ENCODE data around the gene PTGER4.
A peak's percentile ranks its signal among the peaks of the same experiment; 100 is the strongest.

PTGER4 gene

GRCh38 chr5:40669606-40670390, 9.9 kb upstream of the PTGER4 start:
- no peak for DNase-seq
- intact Hi-C loops (cut with DNase I), result no loop called here

GRCh38 chr5:40672425-40672824, 7.3 kb upstream of the PTGER4 start:
- intact Hi-C loops (cut with DNase I), result no loop called here
- no peak for DNase-seq

- DNase-seq, result no peak
- intact Hi-C loops (cut with DNase I), result loop anchor here (5.0 kb wide), 1 partner anchor 1087 kb away; no protein-coding TSS in a partner anchor
Measured at GRCh38 chr5:40674661-40675235, 5.0 kb upstream of the PTGER4 start.

- DNase-seq, result no peak
- intact Hi-C loops (cut with DNase I), result loop anchor here (5.0 kb wide), 1 partner anchor 1088 kb away; no protein-coding TSS in a partner anchor
Measured at GRCh38 chr5:40675396-40676133, 4.2 kb upstream of the PTGER4 start.

- DNase-seq, result no peak
- intact Hi-C loops (cut with DNase I), result loop anchor here (5.0 kb wide), 1 partner anchor 1089 kb away; no protein-coding TSS in a partner anchor
Measured at GRCh38 chr5:40676613-40677343, 2.9 kb upstream of the PTGER4 start.

- intact Hi-C loops (cut with DNase I), result loop anchor here (5.0 kb wide), 1 partner anchor 1090 kb away; no protein-coding TSS in a partner anchor
Measured at GRCh38 chr5:40677456-40677855, 2.3 kb upstream of the PTGER4 start.

GRCh38 chr5:40678026-40678425, 1.7 kb upstream of the PTGER4 start:
- DNase-seq, result no peak
- intact Hi-C loops (cut with DNase I), result loop anchor here (5.0 kb wide), 1 partner anchor 1091 kb away; no protein-coding TSS in a partner anchor

More at GRCh38 chr5:40677456-40677855, 2.3 kb upstream of the PTGER4 start:
- DNase-seq, result no peak

- intact Hi-C loops (cut with DNase I), result loop anchor here (5.0 kb wide), 1 partner anchor 1091 kb away; no protein-coding TSS in a partner anchor
- DNase-seq, result no peak
Measured at GRCh38 chr5:40678460-40679147, 1.1 kb upstream of the PTGER4 start.

- intact Hi-C loops (cut with DNase I), result loop anchor here (5.0 kb wide), 1 partner anchor 1092 kb away; no protein-coding TSS in a partner anchor
- DNase-seq, result peak; percentile 46 to 94 (median 66)
Measured at GRCh38 chr5:40679148-40679912, 385 bp upstream of the PTGER4 start.

- DNase-seq, result peak in 3 of 10 donors; percentile 60 to 77 (median 61)
- intact Hi-C loops (cut with DNase I), result no loop called here
Measured at GRCh38 chr5:40680741-40681362, 1.1 kb downstream of the PTGER4 start.

- DNase-seq, result peak in 4 of 10 donors; percentile 11 to 84 (median 77)
- intact Hi-C loops (cut with DNase I), result no loop called here
Measured at GRCh38 chr5:40681363-40682153, 1.8 kb downstream of the PTGER4 start.

GRCh38 chr5:40682154-40683017, 2.7 kb downstream of the PTGER4 start:
- no peak for DNase-seq
- intact Hi-C loops (cut with DNase I), result no loop called here

- intact Hi-C loops (cut with DNase I), result no loop called here
- DNase-seq, result no peak
Measured at GRCh38 chr5:40683305-40683704, 3.6 kb downstream of the PTGER4 start.

GRCh38 chr5:40685193-40685592, 5.5 kb downstream of the PTGER4 start:
- intact Hi-C loops (cut with DNase I), result no loop called here
- DNase-seq, result no peak

GRCh38 chr5:40685976-40686486, 6.3 kb downstream of the PTGER4 start:
- DNase-seq, result no peak
- intact Hi-C loops (cut with DNase I), result no loop called here

GRCh38 chr5:40687321-40687720, 7.6 kb downstream of the PTGER4 start:
- intact Hi-C loops (cut with DNase I), result no loop called here
- DNase-seq, result no peak

Data from posterior cingulate gyrus (tissue), 11 donors.